A673 (cell line): Measurements from ENCODE around the gene RIC1.

ENCODE experiments used
- CTCF ChIP-seq: fragments of 300-800, 200-600 bp; sonication (generic); conservative IDR thresholded peaks from 2 replicates; pipeline ENCODE4 v1.5.1; 2017; ENCODE audit warnings: low read depth, mild to moderate bottlenecking, antibody characterized with exemption, low read length, moderate library complexity, mixed read lengths
- EZH2 ChIP-seq: fragments of 200-600 bp; sonication (generic); IDR thresholded peaks from 2 replicates; pipeline ENCODE4 v1.6.1; 2017; ENCODE audit warnings: borderline replicate concordance, low read depth, mild to moderate bottlenecking, mixed read lengths, antibody characterized with exemption, low read length; ENCODE audit not compliant: poor library complexity, severe bottlenecking

GRCh38 chr9:5644501-5644900, 15.6 kb downstream of the RIC1 start:
- TF ChIP-seq CTCF (no peak), EZH2 (no peak)
